GM18519 (cell line): Measurements from ENCODE around the gene NDUFS6.
A peak's percentile ranks its signal among the peaks of the same experiment; 100 is the strongest.
"Not testable (repeated sequence)": the region's sequence is repeated elsewhere in the genome, so short reads cannot be mapped to it uniquely, and the experiment has no call there.

Source experiments
- ATAC-seq: cut with Tn5 transposase; IDR thresholded peaks from one replicate; pipeline ENCODE4 v1.9.1; 2021; ENCODE audit warnings: mild to moderate bottlenecking, moderate library complexity; ENCODE audit not compliant: unreplicated experiment, low FRiP score

Gene NDUFS6

DNA sequence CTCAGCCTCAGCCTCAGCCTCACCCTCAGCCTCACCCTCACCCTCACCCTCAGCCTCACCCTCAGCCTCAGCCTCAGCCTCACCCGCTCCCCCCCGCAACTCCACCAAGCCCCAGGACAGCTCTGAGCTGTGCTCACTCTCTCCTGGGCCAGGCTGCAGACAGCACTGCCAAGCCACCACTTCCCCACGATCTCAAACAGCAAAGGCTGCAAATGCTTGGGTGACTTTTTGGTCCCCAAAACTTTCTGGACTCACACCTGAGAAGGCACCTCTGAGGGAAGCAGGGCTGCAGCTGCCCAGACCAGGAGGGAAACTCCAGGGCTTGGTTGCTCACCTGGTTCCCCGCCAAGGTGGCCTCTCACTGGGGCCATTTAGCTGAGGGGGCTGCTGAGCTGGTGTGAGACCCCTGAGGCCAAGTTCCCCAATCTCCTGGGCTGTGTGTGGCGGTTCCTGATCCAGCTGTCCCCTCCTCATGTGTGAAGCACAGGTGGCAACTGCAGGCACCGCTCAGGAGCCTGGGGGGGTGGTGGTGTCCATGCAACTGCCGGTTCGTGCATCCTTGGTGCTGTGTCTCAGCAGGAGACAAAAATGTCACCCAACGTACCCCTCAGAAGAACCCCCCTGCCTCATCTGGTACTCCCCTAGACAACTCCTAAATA is 19.4 kb upstream of the NDUFS6 start:
- no peak for ATAC-seq

DNA sequence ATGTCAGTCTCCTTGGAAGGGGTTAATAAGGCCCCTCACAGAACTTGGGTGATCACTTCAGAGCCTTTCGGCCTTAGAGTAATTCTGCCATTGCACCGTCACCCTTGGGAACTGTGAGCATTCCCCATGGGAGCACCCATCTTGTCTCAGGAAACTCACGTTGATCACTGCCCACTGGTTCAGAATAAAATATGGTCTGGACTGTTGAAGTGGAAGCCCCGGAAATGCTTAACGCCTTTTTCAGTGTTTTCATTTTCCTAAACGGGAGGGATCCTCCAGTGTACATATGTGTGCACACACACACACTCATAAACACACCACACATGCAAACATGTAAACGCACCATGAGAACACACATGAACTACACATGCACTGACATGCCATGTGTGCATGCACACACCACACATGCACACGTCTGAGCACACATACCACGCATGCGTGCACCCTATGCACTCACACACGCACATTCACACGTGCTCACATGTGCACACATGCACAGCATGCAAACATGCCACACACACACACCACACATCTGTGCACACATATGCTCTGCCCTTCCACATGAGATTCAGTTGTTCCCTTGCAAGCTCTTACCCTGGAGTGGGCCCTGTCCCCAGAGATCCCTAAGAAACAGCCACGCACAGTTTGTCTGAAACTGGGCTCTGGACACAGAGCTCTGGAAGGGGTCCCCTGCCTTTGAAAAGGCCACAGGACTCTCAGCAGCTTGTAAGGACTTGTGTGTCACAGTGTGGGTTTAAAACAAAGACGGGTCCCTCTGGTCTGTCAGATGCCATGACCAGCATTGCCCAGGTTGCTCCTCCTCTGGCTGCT is 18.6 kb upstream of the NDUFS6 start:
- no peak for ATAC-seq

GRCh38 chr5:1783216-1783554 is 18.0 kb upstream of the NDUFS6 start:
- no peak for ATAC-seq

DNA sequence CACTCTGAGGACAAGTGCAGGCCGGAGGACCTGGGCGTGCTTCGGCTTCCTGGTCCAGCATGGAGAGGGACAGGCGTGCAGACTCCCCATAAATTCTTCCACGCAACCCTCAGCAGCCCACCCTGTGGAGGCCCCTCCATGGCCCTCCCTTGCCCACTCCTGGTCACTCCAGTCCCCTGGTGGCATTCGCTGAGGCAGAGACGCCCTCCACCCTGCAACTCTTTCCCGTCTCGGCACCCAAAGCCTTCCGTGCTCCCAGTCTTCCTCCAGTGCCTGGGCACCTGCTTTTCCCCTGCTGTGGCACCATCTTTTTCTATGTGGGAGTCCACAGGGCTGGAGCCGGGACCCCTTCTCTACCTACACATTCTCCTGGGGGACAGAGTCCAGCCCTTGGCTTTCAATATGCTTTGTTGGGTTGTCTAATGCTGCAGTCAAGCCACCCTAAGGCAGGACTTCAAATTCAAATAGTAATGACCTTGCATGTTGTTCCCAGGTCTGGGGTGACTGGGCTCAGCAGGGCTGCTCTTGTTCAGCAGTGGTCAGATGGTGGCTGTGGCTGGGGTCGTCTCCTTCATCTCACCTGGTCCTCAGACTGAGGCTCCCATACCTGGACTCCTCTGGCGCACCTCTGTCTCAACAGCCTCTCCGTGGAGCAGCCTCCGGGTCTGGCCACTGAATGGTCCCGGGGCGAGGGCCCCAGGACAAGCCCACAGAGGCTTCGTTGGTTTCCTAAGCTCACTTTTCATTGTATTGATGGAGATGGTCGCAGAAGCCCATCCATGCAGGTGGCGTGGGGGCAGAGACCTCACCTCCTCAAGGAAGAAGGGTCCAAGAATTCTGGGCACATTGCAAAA is 16.8 kb upstream of the NDUFS6 start:
- ATAC-seq, result no peak

DNA sequence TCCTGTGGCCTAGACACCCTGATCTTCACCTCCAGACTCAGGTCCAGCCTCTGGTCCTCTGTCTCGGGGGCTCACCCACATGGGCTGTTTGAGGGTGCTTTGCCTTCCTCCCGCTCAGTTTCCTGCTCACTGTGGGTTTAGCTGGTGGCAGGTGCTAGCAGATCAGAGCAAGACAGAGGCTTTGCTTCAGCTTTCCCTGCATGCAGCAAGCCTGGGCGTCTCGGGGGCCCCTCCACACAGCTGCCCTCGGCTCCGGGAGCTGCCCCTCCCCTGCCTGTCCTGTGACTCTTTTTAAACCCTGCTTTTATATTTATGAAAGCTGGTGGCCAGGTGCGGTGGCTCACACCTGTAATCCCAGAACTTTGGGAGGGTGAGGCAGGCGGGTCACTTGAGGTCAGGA is 16.1 kb upstream of the NDUFS6 start:
- ATAC-seq, result no peak

DNA sequence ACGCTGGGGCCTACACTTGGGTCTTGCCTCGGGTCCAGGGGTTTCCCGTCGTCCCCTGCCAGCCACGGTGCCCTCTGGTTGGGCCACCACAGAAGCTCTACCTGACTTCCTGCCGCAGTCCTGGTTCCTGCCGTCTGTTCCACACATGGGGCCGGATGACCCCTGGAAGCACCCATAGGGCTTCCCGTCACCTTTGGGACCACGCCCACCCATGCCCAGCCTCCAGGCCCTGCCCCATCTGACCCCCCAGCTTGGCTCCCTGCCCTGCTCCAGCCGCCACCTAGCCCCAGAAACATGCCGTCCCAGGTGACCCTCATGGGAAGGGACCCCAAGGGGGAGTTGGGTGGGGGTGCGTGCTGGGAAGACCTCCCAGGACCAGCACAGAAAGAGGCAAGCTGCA is 15.2 kb upstream of the NDUFS6 start:
- no peak for ATAC-seq

DNA sequence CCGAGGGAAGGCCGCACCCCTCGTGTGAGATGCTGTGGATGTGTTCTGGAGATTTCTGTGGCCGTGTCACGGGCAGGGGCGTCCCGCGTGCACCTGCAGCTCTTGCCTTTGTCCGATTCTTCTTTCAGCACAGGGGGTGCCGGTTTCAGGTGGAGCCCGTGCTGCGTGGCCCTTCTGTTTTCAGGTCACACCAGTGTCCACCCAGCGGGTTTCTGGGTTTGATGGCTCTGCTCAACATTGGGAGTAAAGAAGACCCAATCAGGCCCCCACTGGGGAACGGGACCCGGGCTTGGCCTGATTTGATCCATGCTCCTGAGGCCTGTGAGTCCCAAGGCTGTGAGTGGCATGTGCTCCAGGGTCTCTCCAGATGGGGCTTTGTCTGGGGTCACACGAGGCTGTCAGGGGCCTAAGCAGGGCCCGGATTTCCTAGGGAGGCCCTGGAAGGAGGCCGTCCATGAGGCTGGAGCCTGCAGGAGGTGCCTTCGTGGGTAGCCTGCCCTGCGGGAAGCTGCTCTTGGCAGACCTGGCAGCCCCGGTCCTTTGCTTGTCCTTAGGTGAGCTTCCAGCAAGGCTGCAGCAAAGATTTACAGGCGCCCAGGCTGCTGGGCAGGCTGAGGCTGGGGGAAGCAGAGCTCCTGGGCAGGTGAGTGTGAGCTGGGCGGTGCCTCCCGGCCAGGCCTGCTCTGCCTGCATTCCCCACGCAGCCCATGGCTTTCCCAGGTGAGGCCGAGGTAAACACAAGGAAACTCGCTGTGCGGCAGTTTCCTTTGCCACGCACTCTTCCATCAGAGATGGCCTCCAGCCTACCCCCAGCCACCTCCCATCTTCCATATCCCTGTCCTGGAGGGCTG is 14.4 kb upstream of the NDUFS6 start:
- ATAC-seq, result no peak

DNA sequence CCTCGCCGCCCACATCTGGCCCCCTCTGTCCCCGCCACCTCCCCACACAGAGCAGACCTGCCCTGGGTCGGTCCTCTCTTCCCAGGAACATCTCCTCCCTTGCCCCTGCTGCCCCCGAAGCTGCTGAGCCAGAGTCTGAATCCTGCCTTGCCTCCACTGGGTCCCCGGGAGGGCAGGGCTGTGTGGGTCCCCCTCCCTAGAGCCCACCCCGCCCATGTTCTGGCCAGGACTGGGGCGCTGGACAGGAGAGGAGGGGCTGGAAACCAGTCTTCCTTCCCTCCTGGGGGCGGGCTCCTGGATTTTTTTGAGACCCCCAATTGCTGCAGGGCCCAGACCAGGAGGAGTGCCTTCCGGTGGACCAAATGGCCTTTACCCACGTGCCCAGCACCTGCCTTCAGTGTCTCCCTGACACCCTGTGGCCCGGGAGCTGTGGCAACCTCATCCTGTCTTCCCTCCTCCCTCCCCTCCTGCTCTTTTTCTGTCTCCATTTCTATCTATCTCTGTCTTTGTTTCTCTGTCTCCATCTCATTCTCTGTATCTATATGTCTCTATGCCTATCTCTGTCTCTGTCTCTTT is 13.6 kb upstream of the NDUFS6 start:
- no peak for ATAC-seq

GRCh38 chr5:1788200-1788599 is 13.0 kb upstream of the NDUFS6 start:
- ATAC-seq, result no peak

- no peak for ATAC-seq
These were observed 12.4 kb upstream of the NDUFS6 start for GRCh38 chr5:1788828-1789227.

DNA sequence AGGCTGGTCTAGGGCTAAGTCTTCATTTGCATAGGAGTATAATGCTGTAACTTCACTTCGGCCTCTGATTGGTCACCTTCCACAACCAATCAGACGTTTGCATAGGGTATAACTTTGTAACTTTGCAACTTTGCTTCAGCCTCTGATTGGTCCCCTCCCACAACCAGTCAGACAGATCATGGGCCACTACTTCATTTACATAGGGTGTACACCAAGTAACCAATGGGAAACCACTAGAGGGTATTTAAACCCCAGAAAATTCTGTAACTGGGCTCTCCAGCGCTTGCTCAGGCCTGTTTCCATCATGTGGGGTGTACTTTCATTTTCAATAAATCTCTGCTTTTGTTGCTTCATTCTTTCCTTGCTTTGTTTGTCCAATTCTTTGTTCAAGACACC is 11.8 kb upstream of the NDUFS6 start:
- ATAC-seq, result not testable (repeated sequence)

GRCh38 chr5:1789834-1790471 is 11.3 kb upstream of the NDUFS6 start:
- no peak for ATAC-seq

DNA sequence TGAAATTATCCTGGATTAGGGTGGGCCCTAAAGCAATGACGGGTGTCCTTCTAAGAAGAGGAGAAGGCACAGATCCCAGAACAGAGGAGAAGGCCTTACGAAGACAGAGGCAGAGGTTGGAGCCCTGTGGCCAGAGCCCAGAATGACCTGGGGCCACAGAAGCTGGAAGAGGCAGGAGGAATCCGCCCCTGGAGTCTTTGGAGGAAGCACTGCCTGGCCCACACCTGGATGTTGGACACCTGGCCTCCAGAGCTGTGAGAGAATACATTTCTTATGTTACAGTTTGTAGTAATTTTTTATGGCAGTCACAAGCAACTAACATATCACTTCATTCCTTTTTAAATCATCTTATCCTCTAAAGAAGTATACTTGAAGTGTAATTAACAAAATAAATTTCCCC is 10.0 kb upstream of the NDUFS6 start:
- no peak for ATAC-seq

DNA sequence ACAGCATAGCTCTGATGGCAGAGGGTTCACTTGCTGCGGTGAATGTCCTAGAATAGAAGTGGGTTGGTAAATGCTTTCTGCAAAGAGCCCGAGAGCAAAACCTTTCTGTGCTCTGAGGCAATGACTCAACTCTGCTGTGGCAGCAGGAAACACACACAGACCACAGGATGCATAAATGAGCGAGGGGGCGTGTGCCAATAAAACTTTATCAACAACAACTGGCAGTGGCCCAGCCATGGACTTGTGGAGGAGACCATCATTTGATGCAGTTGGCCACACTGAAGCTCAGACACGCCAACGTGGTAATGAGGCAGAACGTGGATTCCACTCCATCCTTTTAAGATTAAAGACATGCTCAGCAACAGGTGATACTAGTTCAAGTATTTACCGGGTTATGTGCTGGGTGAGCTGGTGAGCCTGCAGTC is 8.4 kb upstream of the NDUFS6 start:
- ATAC-seq, result peak; percentile 98

DNA sequence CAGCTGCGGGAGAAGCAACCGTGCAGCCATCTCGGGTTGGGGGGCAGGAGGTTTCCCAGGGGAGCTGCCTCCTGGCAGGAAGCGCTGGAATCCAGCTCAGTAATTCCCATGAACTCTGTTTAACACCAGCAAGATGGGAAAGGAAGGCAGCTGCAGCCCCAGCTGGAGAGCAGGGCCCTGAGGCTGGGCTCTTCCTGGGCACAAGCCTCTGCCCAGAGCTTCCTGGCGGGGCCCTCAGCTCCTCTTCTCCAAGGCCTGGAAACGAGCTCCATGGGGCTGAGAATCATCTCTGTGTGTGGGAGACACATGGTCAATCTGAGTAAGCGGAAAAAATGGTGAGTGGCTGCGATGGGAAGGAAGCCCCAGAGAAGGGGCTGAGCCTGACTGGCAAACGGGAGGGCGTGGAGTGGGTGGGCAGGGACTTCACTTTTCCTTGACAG is 7.9 kb upstream of the NDUFS6 start:
- no peak for ATAC-seq

DNA sequence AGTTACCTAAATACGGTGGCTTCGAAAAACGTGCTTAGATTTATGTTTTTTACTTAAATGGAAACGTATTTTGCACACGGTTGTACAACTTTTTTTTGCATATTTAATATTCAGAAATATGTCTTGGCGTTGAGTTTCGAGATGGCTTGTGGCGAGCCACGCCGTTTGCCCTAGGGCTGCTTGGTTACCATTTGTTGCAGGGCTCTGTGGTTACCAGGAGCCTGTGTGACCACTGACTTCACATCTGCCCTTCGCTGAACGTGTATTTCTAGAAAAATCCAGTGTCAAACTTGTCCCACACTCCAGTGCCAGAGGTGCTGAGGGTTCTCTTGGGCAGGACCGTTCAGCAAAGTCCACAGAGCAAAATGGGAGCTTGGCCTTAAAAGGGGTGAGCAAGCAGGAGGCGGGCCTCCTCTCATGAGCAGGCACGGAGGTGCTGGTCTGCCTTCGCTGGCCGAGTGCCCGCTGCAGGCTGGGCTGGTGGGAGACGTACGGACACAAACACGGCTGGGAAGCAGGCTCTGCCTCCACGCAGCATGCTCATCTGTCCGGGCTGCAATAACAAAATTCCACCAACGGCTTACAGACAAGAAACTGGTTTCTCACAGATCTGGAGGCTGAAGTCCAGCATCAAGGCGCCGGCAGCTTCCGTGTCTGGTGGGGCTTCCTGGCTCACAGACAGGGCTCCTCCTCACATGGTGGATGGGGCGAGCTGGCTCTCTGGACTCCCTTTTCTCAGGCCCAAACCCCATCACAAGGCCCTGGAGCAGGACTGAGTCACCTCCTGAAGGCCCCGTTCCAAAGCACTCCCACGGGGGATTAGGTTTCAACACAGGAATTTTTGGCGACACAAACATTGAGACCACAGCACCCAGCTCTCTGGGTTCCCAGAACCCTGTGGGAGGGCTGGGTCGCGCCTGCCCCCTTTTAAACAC is 7.0 kb upstream of the NDUFS6 start:
- ATAC-seq, result no peak

- no peak for ATAC-seq
These were observed 6.3 kb upstream of the NDUFS6 start for GRCh38 chr5:1794901-1795290.

- no peak for ATAC-seq
These were observed 5.7 kb upstream of the NDUFS6 start for GRCh38 chr5:1795506-1795905.
